B cell (primary cell): ENCODE measurements around the gene FBXO28. TPM values are rescaled to one million over a fixed set of nuclear protein-coding genes. Genes with fewer than 3 reads are reported as not detected.

Experiments
- ATAC-seq: fragments of 200-7000 bp; cut with Tn5 transposase; one replicate; pipeline ENCODE4 v1.10.0; 2021; ENCODE audit warnings: low read depth, mild to moderate bottlenecking, moderate number of reproducible peaks, moderate library complexity
- CTCF ChIA-PET: fragments of 350-600 bp; sonication (Branson Sonifier 250); formaldehyde crosslinking; loops from one replicate; lab custom pipeline; 2021; ENCODE audit warnings: antibody characterized with exemption, inconsistent platforms; lab: Charles Lee
- POLR2A ChIA-PET: fragments of 350-600 bp; sonication (Branson Sonifier 250); formaldehyde crosslinking; loops from one replicate; lab custom pipeline; 2021; ENCODE audit warnings: antibody characterized with exemption; lab: Charles Lee
- DNase-seq: peaks from one replicate; pipeline ENCODE4 v3.0.0; 2013
- H2AFZ ChIP-seq: 2 replicates; pipeline ENCODE4 v1.6.1; 2012; ENCODE audit warnings: mild to moderate bottlenecking, low read depth, low read length; ENCODE audit not compliant: insufficient read depth, poor library complexity, severe bottlenecking
- H3K27ac ChIP-seq, 2 donors: 1 replicate in 1 of 2; 2 replicates in 1 of 2; pipeline ENCODE4 v1.5.1; 2012 to 2013; ENCODE audit warnings: low read length in 2 of 2, mild to moderate bottlenecking in 2 of 2, moderate library complexity in 1 of 2
- H3K27me3 ChIP-seq, 4 experiments: fragments of 200-600 bp in 1 of 4; sonication (generic) in 1 of 4; replicated peaks in 1 of 4; 1 replicate in 2 of 4; 2 replicates in 2 of 4; pipeline versions ENCODE4 v1.6.1 to v1.7.0; 2013 to 2016; ENCODE audit warnings: low read length in 3 of 4, mild to moderate bottlenecking in 2 of 4, mixed read lengths in 1 of 4, moderate library complexity in 1 of 4; ENCODE audit not compliant: insufficient read depth in 4 of 4, control insufficient read depth in 3 of 4; ENCODE audit errors: control extremely low read depth in 1 of 4
- H3K36me3 ChIP-seq, 2 experiments: replicated peaks in 1 of 2; 1 replicate in 1 of 2; 2 replicates in 1 of 2; pipeline versions ENCODE4 v1.6.1 to v1.7.1; 2013; ENCODE audit warnings: low read length in 1 of 2; ENCODE audit not compliant: insufficient read depth in 2 of 2, control insufficient read depth in 1 of 2; ENCODE audit errors: control extremely low read depth in 1 of 2, extremely low read depth in 1 of 2
- H3K4me1 ChIP-seq, 2 donors: fragments of 200-600 bp in 1 of 2; sonication (generic) in 1 of 2; 1 replicate in 1 of 2; 2 replicates in 1 of 2; pipeline versions ENCODE4 v1.5.1 to v1.6.1; 2013 to 2017; ENCODE audit warnings: low read length in 2 of 2; ENCODE audit not compliant: control insufficient read depth in 2 of 2, insufficient read depth in 2 of 2
- H3K4me2 ChIP-seq: replicated peaks from 2 replicates; pipeline ENCODE3; 2012; ENCODE audit warnings: mild to moderate bottlenecking, low read depth, low read length; ENCODE audit not compliant: poor library complexity, severe bottlenecking
- H3K4me3 ChIP-seq, 5 experiments: fragments of 200-600 bp in 1 of 5; sonication (generic) in 1 of 5; 1 replicate in 3 of 5; 2 replicates in 2 of 5; pipeline versions ENCODE4 v1.5.1 to v1.7.0; 2011 to 2016; ENCODE audit warnings: low read length in 4 of 5, mild to moderate bottlenecking in 4 of 5, low read depth in 2 of 5, control low read depth in 1 of 5, moderate library complexity in 1 of 5; ENCODE audit not compliant: insufficient read depth in 1 of 5; ENCODE audit errors: control extremely low read depth in 1 of 5, extremely low read depth in 1 of 5
- H3K79me2 ChIP-seq: fragments of 200-600 bp; sonication (generic); one replicate; pipeline ENCODE4 v1.6.0; 2016; ENCODE audit warnings: low read length; ENCODE audit not compliant: control insufficient read depth, insufficient read depth
- H3K9ac ChIP-seq: fragments of 200-600 bp; sonication (generic); 2 replicates; pipeline ENCODE4 v1.6.1; 2017; ENCODE audit warnings: mild to moderate bottlenecking, low read length, moderate library complexity
- H3K9me3 ChIP-seq, 3 donors: one replicate each; pipeline versions ENCODE4 v1.6.1 to v1.7.1; 2013; ENCODE audit warnings: low read length in 2 of 3; ENCODE audit not compliant: control insufficient read depth in 2 of 3, insufficient read depth in 1 of 3; ENCODE audit errors: control extremely low read depth in 1 of 3
- H4K20me1 ChIP-seq: 2 replicates; pipeline ENCODE4 v1.6.0; 2012; ENCODE audit warnings: mild to moderate bottlenecking, low read length; ENCODE audit not compliant: insufficient read depth, control insufficient read depth, poor library complexity, severe bottlenecking
- H3K27ac Mint-ChIP-seq: one replicate; pipeline ENCODE4 v1.8.0; 2021; ENCODE audit warnings: mixed read lengths
- H3K27me3 Mint-ChIP-seq: one replicate; pipeline ENCODE4 v1.8.0; 2021; ENCODE audit warnings: mixed read lengths
- H3K4me1 Mint-ChIP-seq: one replicate; pipeline ENCODE4 v1.8.0; 2021; ENCODE audit warnings: mixed read lengths
- H3K4me3 Mint-ChIP-seq: one replicate; pipeline ENCODE4 v1.8.0; 2021; ENCODE audit warnings: mixed read lengths
- H3K9me3 Mint-ChIP-seq: one replicate; pipeline ENCODE4 v1.8.0; 2022; ENCODE audit warnings: mixed read lengths; ENCODE audit not compliant: insufficient read depth
- EZH2 ChIP-seq: IDR thresholded peaks from 2 replicates; pipeline ENCODE4 v1.6.1; 2012; ENCODE audit warnings: borderline replicate concordance, low read depth, mild to moderate bottlenecking, moderate library complexity, low read length; ENCODE audit not compliant: insufficient read depth, poor library complexity, severe bottlenecking
- WGBS: methylation state at CpG from one replicate; pipeline ENCODE4 v1.1.5; 2013; ENCODE audit warnings: missing lambda C conversion rate; ENCODE audit not compliant: insufficient coverage; 5-methylcytosine and 5-hydroxymethylcytosine counted together
- intact Hi-C: fragments of 100-400 bp; cut with micrococcal nuclease; formaldehyde crosslinking; loops from one replicate; pipeline ENCODE4 v1.10.0; 2022
- polyA plus RNA-seq: library from polyadenylated mRNA; depleted of rRNA; stranded (reverse); fragments of >200 nt; gene quantifications from 2 replicates; pipeline ENCODE4 v1.2.3, GENCODE V29; 2012
- total RNA-seq, 2 donors: library from RNA; stranded (reverse); fragments of 120-200 nt in 1 of 2; gene quantifications; 1 replicate in 1 of 2; 2 replicates in 1 of 2; pipeline versions ENCODE4 v1.2.3 to v1.2.4, GENCODE V29; 2013 to 2022
- TF ChIP-seq, protein P1 (sequence below): fragments of 200-600 bp; IDR thresholded peaks from one replicate; pipeline ENCODE4 v1.8.0; 2022; ENCODE audit warnings: antibody characterized with exemption, mild to moderate bottlenecking

The FBXO28 gene
- total and polyA plus RNA-seq, 2 donors (not counting 1 experiment from before 2014, with no cell fraction given): 17.5 to 39.7 TPM

DNA sequence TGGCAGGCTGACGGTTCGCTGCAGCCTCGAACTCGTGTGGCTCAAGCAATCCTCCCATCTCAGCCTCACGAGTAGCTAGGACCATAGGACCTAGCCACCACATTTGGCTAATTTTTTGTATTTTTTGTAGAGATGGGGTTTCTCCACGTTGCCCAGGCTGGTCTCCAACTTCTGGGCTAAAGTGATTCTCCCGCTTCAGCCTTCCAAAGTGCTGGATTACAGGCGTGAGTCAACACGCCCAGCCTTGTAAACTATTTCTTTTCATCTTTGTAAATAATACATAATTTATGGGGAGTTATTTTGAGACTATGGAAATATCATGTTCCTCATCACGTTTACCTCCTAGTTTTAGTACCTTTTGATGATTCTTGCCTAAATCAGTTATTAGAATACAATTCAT is 906 bp upstream of the FBXO28 start:
- Histone ChIP-seq H3K4me3 (peak overlapping the region in 1 of 5 experiments; percentile 78), H3K79me2 (peaks cover 26% of the 10 kb centered on the region), H3K9ac (peak overlapping the region; percentile 95), H3K9me3 (no peaks in the 10 kb centered on the region), H4K20me1 (peaks cover 11% of the 10 kb centered on the region), H3K27me3 (peaks cover 0 to 5% (median 0%) of the 10 kb centered on the region in 4 experiments), H3K4me2 (peak overlapping the region; percentile 93), H3K27ac (no peak overlapping the region), H3K36me3 (no peaks in the 10 kb centered on the region), H2AFZ (peak overlapping the region; percentile 90), H3K4me1 (peaks cover 20 to 27% of the 10 kb centered on the region in 2 donors)
- ATAC-seq: no peak
- intact Hi-C loops: loop anchor here (5.0 kb wide), 1 partner anchor 266 kb away; the partner anchor contains the start of gene TP53BP2
- Mint-ChIP-seq H3K4me3 (no peak overlapping the region), H3K4me1 (peaks cover 30% of the 10 kb centered on the region), H3K9me3 (no peaks in the 10 kb centered on the region), H3K27ac (no peak overlapping the region), H3K27me3 (peaks cover 7% of the 10 kb centered on the region)
- no peak for DNase-seq
- ChIA-PET CTCF (interaction anchor here (0.7 kb wide), 1 partner anchor 12 kb away, joined by 3 read pairs; no protein-coding TSS in a partner anchor), POLR2A (no interaction called here)
- 80% methylated on average over 6 of the region's 10 CpGs for WGBS
- TF ChIP-seq EZH2: no peak
- TF ChIP-seq, protein P1, sequence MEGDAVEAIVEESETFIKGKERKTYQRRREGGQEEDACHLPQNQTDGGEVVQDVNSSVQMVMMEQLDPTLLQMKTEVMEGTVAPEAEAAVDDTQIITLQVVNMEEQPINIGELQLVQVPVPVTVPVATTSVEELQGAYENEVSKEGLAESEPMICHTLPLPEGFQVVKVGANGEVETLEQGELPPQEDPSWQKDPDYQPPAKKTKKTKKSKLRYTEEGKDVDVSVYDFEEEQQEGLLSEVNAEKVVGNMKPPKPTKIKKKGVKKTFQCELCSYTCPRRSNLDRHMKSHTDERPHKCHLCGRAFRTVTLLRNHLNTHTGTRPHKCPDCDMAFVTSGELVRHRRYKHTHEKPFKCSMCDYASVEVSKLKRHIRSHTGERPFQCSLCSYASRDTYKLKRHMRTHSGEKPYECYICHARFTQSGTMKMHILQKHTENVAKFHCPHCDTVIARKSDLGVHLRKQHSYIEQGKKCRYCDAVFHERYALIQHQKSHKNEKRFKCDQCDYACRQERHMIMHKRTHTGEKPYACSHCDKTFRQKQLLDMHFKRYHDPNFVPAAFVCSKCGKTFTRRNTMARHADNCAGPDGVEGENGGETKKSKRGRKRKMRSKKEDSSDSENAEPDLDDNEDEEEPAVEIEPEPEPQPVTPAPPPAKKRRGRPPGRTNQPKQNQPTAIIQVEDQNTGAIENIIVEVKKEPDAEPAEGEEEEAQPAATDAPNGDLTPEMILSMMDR: no peak

DNA sequence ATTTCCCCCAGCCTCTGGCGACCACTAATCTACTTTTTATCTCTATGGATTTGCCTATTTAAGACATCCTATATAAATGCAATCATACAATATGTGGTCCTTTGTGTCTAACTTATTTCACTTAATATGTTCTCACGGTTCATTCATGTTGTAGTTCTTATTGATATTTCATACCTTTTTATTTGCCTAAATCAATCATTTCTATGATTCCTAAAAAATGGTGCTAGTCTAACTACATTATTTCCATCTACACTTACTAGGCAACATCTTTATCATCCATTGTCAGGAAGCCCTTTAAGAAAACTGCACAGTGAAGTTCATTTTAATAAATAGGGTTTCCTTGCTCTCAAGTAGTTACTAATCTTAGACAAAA is 380 bp upstream of the FBXO28 start:
- no peak for ATAC-seq
- ChIA-PET CTCF (interaction anchor here (0.6 to 5.4 kb wide), 2 partner anchors 221 to 341 kb away, joined by 4 to 100 read pairs; no protein-coding TSS in a partner anchor), POLR2A (interaction anchor here (1.0 kb wide), 1 partner anchor 321 kb away, joined by 3 read pairs; the partner anchor contains the start of gene WDR26)
- H3K27me3 ChIP-seq: peaks cover 0 to 5% (median 0%) of the 10 kb centered on the region in 4 experiments
- H4K20me1 ChIP-seq: peaks cover 14% of the 10 kb centered on the region
- H3K9me3 ChIP-seq: no peaks in the 10 kb centered on the region
- H3K79me2 ChIP-seq: peaks cover 31% of the 10 kb centered on the region
- peak overlapping the region; percentile 95 for H3K9ac ChIP-seq
- peak overlapping the region; percentile 92 for H3K4me3 Mint-ChIP-seq
- H3K27me3 Mint-ChIP-seq: peaks cover 4% of the 10 kb centered on the region
- no CpG with 5 or more reads among the region's 2 CpGs for WGBS
- H3K4me1 ChIP-seq: peaks cover 20 to 27% of the 10 kb centered on the region in 2 donors
- intact Hi-C loops: loop anchor here (5.0 kb wide), 1 partner anchor 266 kb away; the partner anchor contains the start of gene TP53BP2
- no peak for DNase-seq
- H3K4me1 Mint-ChIP-seq: peaks cover 30% of the 10 kb centered on the region
- peak overlapping the region; percentile 93 for H3K4me2 ChIP-seq
- no peaks in the 10 kb centered on the region for H3K36me3 ChIP-seq
- no peak for TF ChIP-seq EZH2
- TF ChIP-seq, protein P1: no peak
- H3K27ac Mint-ChIP-seq: peak overlapping the region; percentile 95
- H3K9me3 Mint-ChIP-seq: no peaks in the 10 kb centered on the region
- H3K4me3 ChIP-seq: peak overlapping the region; percentile 78 to 92 (median 86)
- H2AFZ ChIP-seq: peak overlapping the region; percentile 90
- peak overlapping the region; percentile 96 for H3K27ac ChIP-seq
